Adrenal gland (tissue), 5 donors: ENCODE measurements around the gene FREM2.

Experiments
- CTCF ChIP-seq, 6 experiments: fragments of 450-650 bp in 4 of 6; fragments of 200-600 bp in 2 of 6; sonication (generic) in 1 of 6; IDR thresholded peaks; 1 replicate in 5 of 6; 2 replicates in 1 of 6; pipeline versions ENCODE4 v1.5.1 to v1.8.0; 2016 to 2021; ENCODE audit warnings: antibody characterized with exemption in 6 of 6, mild to moderate bottlenecking in 2 of 6, moderate library complexity in 1 of 6
- POLR2A ChIP-seq, 2 donors: fragments of 450-650 bp; IDR thresholded peaks; one replicate each; pipeline ENCODE4 v1.6.1; 2017; ENCODE audit warnings: antibody characterized with exemption in 2 of 2, mild to moderate bottlenecking in 2 of 2, moderate library complexity in 1 of 2
- donor health status: DM: no; HTN: no; CAD: no.

DNA sequence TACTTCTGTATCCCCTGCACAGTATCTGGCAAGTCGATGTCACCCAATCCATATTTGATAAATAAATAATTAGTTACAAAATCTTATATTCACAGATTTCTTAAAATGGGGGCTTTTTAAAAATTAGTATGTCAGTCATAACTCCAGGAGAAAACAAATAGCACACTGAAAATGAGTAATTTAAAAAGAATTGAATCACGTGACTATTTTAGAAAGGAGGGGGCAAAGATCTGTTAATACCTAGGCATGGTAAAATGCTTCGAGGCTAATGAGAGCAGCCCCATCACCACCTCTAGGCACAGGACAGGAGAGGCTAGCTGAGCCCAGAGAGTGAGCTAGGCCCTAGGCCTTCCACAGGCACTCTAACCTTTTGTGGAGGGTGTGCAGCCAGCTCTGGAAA, 94.7 kb downstream of the FREM2 start:
- TF ChIP-seq CTCF (IDR thresholded peaks at IDR 0.05) (no peak), POLR2A (IDR thresholded peaks at IDR 0.05) (no peak)
